ENCODE data around the gene LMBRD2. TPM values are rescaled to one million over a fixed set of nuclear protein-coding genes. Genes with fewer than 3 reads are reported as not detected.

The LMBRD2 gene
- total and polyA plus RNA-seq, 2 of the 8 experiments (the other 6 are each of a cell fraction or from before 2014, with no cell fraction given): 1.1 to 4.1 TPM

DNA sequence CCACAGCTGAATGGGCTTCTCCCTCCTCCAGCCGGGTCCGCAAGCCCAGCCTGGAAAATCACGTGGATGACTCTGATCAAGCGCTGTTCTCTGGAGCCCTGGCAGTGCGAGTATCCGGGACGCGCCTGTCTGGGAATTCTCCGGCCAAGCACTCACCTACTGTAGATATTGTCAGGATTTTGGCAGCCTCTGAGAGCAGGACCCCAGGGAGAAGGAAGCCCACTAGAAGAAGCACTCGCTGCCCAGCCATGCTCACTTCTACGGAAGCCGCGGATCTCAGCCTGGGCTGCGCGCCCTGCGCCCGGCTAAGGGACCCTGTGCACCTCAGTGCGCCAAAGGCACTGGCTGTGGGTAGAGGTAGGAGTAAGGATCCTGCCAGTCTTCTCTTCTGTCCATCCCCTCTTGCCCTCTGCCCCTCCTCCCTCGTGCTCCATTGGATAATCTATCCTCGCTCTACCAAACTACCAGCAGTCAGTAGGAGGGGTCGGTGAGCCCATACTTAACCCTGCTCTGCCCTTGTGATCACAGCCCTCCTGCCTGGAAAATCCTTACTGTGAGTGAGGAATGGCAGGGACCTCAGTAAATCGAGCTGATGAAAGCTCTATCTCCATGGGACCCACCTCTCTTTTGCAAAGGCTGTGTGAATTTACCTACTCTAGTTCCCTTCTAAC, 85.0 kb downstream of the LMBRD2 start, which contains the start of gene UGT3A2 (continued):
- peak; percentile 62 for TF ChIP-seq YY1 (IDR thresholded peaks at IDR 0.05; ENCODE audit: low read depth, low read length)
- TF ChIP-seq CTBP2 (IDR thresholded peaks at IDR 0.05; ENCODE audit: borderline replicate concordance, insufficient read depth, insufficient read length, low read length): no peak
- peak in 1 of 2 experiments; percentile 25; a peak in 1 of 4 replicates for TF ChIP-seq SIN3A (conservative IDR thresholded peaks at IDR 0.05 in 1 of 2, IDR thresholded peaks at IDR 0.05 in 1 of 2; ENCODE audit: low read depth in 1 of 2, low read length in 2 of 2)
- TF ChIP-seq CHD2 (IDR thresholded peaks at IDR 0.05; ENCODE audit: low read length): no peak
- TF ChIP-seq EZH2 (IDR thresholded peaks at IDR 0.05; ENCODE audit: low read depth, low read length, severe bottlenecking): no peak
- no peak for TF ChIP-seq BCL11A (IDR thresholded peaks at IDR 0.05; ENCODE audit: low read depth in 2 of 2, low read length in 2 of 2)
- TF ChIP-seq, protein P1, sequence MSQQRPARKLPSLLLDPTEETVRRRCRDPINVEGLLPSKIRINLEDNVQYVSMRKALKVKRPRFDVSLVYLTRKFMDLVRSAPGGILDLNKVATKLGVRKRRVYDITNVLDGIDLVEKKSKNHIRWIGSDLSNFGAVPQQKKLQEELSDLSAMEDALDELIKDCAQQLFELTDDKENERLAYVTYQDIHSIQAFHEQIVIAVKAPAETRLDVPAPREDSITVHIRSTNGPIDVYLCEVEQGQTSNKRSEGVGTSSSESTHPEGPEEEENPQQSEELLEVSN (IDR thresholded peaks at IDR 0.05): peak; percentile 77
- TF ChIP-seq, protein P2, sequence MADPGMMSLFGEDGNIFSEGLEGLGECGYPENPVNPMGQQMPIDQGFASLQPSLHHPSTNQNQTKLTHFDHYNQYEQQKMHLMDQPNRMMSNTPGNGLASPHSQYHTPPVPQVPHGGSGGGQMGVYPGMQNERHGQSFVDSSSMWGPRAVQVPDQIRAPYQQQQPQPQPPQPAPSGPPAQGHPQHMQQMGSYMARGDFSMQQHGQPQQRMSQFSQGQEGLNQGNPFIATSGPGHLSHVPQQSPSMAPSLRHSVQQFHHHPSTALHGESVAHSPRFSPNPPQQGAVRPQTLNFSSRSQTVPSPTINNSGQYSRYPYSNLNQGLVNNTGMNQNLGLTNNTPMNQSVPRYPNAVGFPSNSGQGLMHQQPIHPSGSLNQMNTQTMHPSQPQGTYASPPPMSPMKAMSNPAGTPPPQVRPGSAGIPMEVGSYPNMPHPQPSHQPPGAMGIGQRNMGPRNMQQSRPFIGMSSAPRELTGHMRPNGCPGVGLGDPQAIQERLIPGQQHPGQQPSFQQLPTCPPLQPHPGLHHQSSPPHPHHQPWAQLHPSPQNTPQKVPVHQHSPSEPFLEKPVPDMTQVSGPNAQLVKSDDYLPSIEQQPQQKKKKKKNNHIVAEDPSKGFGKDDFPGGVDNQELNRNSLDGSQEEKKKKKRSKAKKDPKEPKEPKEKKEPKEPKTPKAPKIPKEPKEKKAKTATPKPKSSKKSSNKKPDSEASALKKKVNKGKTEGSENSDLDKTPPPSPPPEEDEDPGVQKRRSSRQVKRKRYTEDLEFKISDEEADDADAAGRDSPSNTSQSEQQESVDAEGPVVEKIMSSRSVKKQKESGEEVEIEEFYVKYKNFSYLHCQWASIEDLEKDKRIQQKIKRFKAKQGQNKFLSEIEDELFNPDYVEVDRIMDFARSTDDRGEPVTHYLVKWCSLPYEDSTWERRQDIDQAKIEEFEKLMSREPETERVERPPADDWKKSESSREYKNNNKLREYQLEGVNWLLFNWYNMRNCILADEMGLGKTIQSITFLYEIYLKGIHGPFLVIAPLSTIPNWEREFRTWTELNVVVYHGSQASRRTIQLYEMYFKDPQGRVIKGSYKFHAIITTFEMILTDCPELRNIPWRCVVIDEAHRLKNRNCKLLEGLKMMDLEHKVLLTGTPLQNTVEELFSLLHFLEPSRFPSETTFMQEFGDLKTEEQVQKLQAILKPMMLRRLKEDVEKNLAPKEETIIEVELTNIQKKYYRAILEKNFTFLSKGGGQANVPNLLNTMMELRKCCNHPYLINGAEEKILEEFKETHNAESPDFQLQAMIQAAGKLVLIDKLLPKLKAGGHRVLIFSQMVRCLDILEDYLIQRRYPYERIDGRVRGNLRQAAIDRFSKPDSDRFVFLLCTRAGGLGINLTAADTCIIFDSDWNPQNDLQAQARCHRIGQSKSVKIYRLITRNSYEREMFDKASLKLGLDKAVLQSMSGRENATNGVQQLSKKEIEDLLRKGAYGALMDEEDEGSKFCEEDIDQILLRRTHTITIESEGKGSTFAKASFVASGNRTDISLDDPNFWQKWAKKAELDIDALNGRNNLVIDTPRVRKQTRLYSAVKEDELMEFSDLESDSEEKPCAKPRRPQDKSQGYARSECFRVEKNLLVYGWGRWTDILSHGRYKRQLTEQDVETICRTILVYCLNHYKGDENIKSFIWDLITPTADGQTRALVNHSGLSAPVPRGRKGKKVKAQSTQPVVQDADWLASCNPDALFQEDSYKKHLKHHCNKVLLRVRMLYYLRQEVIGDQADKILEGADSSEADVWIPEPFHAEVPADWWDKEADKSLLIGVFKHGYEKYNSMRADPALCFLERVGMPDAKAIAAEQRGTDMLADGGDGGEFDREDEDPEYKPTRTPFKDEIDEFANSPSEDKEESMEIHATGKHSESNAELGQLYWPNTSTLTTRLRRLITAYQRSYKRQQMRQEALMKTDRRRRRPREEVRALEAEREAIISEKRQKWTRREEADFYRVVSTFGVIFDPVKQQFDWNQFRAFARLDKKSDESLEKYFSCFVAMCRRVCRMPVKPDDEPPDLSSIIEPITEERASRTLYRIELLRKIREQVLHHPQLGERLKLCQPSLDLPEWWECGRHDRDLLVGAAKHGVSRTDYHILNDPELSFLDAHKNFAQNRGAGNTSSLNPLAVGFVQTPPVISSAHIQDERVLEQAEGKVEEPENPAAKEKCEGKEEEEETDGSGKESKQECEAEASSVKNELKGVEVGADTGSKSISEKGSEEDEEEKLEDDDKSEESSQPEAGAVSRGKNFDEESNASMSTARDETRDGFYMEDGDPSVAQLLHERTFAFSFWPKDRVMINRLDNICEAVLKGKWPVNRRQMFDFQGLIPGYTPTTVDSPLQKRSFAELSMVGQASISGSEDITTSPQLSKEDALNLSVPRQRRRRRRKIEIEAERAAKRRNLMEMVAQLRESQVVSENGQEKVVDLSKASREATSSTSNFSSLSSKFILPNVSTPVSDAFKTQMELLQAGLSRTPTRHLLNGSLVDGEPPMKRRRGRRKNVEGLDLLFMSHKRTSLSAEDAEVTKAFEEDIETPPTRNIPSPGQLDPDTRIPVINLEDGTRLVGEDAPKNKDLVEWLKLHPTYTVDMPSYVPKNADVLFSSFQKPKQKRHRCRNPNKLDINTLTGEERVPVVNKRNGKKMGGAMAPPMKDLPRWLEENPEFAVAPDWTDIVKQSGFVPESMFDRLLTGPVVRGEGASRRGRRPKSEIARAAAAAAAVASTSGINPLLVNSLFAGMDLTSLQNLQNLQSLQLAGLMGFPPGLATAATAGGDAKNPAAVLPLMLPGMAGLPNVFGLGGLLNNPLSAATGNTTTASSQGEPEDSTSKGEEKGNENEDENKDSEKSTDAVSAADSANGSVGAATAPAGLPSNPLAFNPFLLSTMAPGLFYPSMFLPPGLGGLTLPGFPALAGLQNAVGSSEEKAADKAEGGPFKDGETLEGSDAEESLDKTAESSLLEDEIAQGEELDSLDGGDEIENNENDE (IDR thresholded peaks at IDR 0.05; ENCODE audit: insufficient replicate concordance, low read length): no peak
- TF ChIP-seq SIX5 (IDR thresholded peaks at IDR 0.05; ENCODE audit: low read depth, low read length): no peak

Measured in H1 (cell line).